Motor neuron (in vitro differentiated cells): ENCODE results near the gene FXR1. TPM values are rescaled to one million over a fixed set of nuclear protein-coding genes. Genes with fewer than 3 reads are reported as not detected.
"Not testable (repeated sequence)": the region's sequence is repeated elsewhere in the genome, so short reads cannot be mapped to it uniquely, and the experiment has no call there.

Experiments
- ATAC-seq, 8 experiments: fragments of 200-7000 bp; cut with Tn5 transposase; replicated peaks in 6 of 8; 2 replicates each; pipeline ENCODE4 v1.8.0; 2021; ENCODE audit warnings: mild to moderate bottlenecking in 8 of 8, moderate library complexity in 8 of 8
- H3K27ac ChIP-seq, 2 donors: fragments of 250-450 bp; sonication (Bioruptor Pico); 2 replicates each; pipeline ENCODE4 v1.9.0; 2021; ENCODE audit warnings: antibody characterized with exemption in 2 of 2, mild to moderate bottlenecking in 2 of 2, moderate library complexity in 1 of 2
- H3K4me1 ChIP-seq, 2 donors: fragments of 250-450 bp; sonication (Bioruptor Pico); replicated peaks in 1 of 2; 2 replicates each; pipeline ENCODE4 v1.6.1; 2021; ENCODE audit warnings: antibody characterized with exemption in 2 of 2, mild to moderate bottlenecking in 2 of 2, moderate library complexity in 1 of 2
- H3K4me3 ChIP-seq, 5 donors: fragments of 250-450 bp; sonication (Bioruptor Pico); 2 replicates each; pipeline ENCODE4 v1.9.0; 2021; ENCODE audit warnings: antibody characterized with exemption in 5 of 5, mild to moderate bottlenecking in 5 of 5, moderate library complexity in 4 of 5
- WGBS, 10 experiments: fragments of 450-650 bp; shearing (Covaris generic); methylation state at CpG; one replicate each; pipeline ENCODE4 v1.0.0; 2022; 5-methylcytosine and 5-hydroxymethylcytosine counted together
- in situ Hi-C, 9 experiments: fragments of 400-800 bp; cut with MboI; loops; one replicate each; pipeline ENCODE4 v1.15.0; 2021; ENCODE audit warnings: low sequenced_read_pairs in 9 of 9, low pct_unique_long_range_greater_than_20kb in 2 of 9; ENCODE audit not compliant: unreplicated experiment in 9 of 9
- total RNA-seq, 8 experiments: library from RNA; unstranded; fragments of 300-600 nt; gene quantifications; 2 replicates each; pipeline versions ENCODE4 v1.2.3 to v1.2.4, GENCODE V29; 2022

FXR1 gene
- total RNA-seq, 8 experiments from 2014 or later: 150 to 225 (median 161) TPM

DNA sequence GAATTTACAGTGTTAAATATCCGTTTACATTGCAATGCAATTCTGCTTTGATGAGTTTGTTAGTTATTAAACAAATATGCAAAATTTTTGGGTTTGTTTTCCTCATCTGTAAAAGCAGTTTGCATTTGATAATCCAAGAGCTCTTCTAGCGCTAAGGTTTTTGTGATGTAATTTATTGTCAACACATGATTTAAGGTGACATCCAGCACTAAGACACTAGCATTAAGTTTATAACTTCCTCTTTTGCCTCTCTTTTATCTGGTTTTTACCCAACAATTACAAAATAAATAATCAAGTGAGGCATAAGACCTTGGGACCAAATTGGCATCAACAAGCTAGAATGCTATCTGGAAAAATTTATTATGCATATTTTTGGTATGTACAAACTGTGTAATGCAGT lies 78.0 kb downstream of the FXR1 start:
- no peak for ATAC-seq
- in situ Hi-C loops: no loop called here
- Histone ChIP-seq H3K27ac (no peak overlapping the region), H3K4me1 (peaks cover 9 to 11% of the 10 kb centered on the region in 2 donors), H3K4me3 (peak overlapping the region in 4 of 5 donors; percentile 47 to 90 (median 56))
- WGBS, 10 experiments: 0 to 60% (median 30%) methylated on average over 1 to 2 of the region's 2 CpGs; no CpG with 5 or more reads in 1 of the 10 experiments

GRCh38 chr3:180996415-180996932 lies 84.0 kb downstream of the FXR1 start:
- ATAC-seq: no peak
- 20 to 90% (median 70%) methylated on average over 1 to 2 of the region's 2 CpGs; no CpG with 5 or more reads in 6 of the 10 experiments for WGBS, 10 experiments
- no peaks in the 10 kb centered on the region for H3K4me1 ChIP-seq
- no peak overlapping the region for H3K27ac ChIP-seq
- H3K4me3 ChIP-seq: no peak overlapping the region
- in situ Hi-C loops: no loop called here

- H3K27ac ChIP-seq, H3K4me1 ChIP-seq, ATAC-seq, H3K4me3 ChIP-seq, in situ Hi-C loops: not testable (repeated sequence)
- WGBS, 10 experiments: 17 to 100% (median 80%) methylated on average over 1 to 4 of the region's 4 CpGs; no CpG with 5 or more reads in 1 of the 10 experiments
These were observed 89.9 kb downstream of the FXR1 start for GRCh38 chr3:181002331-181002730.

DNA sequence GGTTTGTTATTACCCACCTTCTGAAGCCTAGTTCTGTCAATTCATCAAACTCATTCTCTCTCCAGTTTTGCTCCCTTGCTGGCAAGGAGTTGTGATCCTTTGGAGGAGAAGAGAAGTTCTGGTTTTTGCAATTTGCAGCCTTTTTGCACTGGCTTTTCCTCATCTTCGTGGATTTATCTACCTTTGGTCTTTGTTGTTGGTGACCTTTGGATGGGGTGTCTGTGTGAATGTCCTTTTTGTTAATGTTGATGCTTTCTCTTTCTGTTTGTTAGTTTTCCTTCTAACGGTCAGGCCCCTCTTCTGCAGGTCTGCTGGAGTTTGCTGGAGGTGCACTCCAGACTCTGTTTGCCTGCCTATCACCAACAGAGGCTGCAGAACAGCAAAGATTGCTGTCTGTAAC lies 91.0 kb downstream of the FXR1 start:
- H3K4me1 ChIP-seq, ATAC-seq, in situ Hi-C loops, H3K27ac ChIP-seq, H3K4me3 ChIP-seq: not testable (repeated sequence)
- 0 to 100% (median 78%) methylated on average over 1 to 2 of the region's 2 CpGs; no CpG with 5 or more reads in 2 of the 10 experiments for WGBS, 10 experiments

DNA sequence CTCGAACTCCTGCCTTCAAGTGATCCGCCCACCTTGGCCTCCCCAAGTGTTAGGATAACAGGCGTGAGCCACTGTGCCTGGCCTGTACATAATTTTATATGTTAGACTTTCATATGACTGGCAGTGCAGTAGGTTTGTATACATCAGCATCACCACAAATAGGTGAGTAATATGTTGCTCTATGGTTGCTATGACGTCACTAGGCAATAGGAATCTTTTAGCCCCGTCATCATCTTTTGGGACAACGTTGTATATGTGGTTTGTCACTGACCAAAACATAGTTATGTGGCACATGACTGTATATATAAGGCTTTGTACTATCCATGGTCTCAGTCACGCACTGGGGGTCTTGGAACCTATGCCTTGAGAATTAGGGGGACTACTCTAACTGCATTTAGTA lies 94.1 kb downstream of the FXR1 start:
- ATAC-seq: no peak
- no peaks in the 10 kb centered on the region for H3K4me1 ChIP-seq
- in situ Hi-C loops: no loop called here
- 9 to 100% (median 80%) methylated on average over 1 to 5 of the region's 7 CpGs; no CpG with 5 or more reads in 3 of the 10 experiments for WGBS, 10 experiments
- no peak overlapping the region for H3K4me3 ChIP-seq
- no peak overlapping the region for H3K27ac ChIP-seq

- ATAC-seq: no peak
- 57 to 100% (median 92%) methylated on average over 1 to 3 of the region's 3 CpGs; no CpG with 5 or more reads in 2 of the 10 experiments for WGBS, 10 experiments
- Histone ChIP-seq H3K4me3 (no peak overlapping the region), H3K27ac (no peak overlapping the region), H3K4me1 (no peaks in the 10 kb centered on the region)
- in situ Hi-C loops: no loop called here
These were observed 94.8 kb downstream of the FXR1 start for GRCh38 chr3:181007262-181007661.

- no peaks in the 10 kb centered on the region for H3K4me1 ChIP-seq
- in situ Hi-C loops: no loop called here
- ATAC-seq: no peak
- H3K4me3 ChIP-seq: no peak overlapping the region
- H3K27ac ChIP-seq: no peak overlapping the region
- WGBS, 10 experiments: 0 to 86% (median 17%) methylated on average over 1 of the region's 1 CpG; no CpG with 5 or more reads in 3 of the 10 experiments
These were observed 96.3 kb downstream of the FXR1 start for GRCh38 chr3:181008796-181009195.

DNA sequence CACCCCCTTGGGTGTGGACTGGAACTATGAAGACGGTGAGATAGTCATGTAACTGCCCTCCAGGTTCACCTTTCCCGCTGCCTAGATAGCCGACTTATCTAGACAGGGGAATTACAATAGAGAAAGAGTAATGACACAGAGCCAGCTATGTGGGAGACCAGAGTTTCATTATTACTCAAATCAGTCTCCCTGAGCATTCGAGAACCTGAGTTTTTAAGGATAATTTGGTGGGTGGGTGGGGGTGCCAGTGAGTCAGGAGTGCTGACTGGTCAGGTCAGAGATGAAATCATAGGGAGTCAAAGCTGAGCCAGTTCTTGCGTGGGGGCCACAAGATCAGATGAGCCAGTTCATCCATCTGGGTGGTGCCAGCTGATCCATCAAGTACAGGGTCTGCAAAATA lies 96.8 kb downstream of the FXR1 start:
- Histone ChIP-seq H3K4me3 (no peak overlapping the region), H3K4me1 (no peaks in the 10 kb centered on the region), H3K27ac (no peak overlapping the region)
- 29 to 80% (median 52%) methylated on average over 1 to 4 of the region's 5 CpGs; no CpG with 5 or more reads in 3 of the 10 experiments for WGBS, 10 experiments
- no peak for ATAC-seq
- in situ Hi-C loops: no loop called here

GRCh38 chr3:181017690-181018089 lies 105.2 kb downstream of the FXR1 start:
- Histone ChIP-seq H3K4me3 (no peak overlapping the region), H3K27ac (no peak overlapping the region), H3K4me1 (no peaks in the 10 kb centered on the region)
- 0 to 95% (median 80%) methylated on average over 1 to 2 of the region's 2 CpGs; no CpG with 5 or more reads in 1 of the 10 experiments for WGBS, 10 experiments
- ATAC-seq: no peak
- in situ Hi-C loops: no loop called here

DNA sequence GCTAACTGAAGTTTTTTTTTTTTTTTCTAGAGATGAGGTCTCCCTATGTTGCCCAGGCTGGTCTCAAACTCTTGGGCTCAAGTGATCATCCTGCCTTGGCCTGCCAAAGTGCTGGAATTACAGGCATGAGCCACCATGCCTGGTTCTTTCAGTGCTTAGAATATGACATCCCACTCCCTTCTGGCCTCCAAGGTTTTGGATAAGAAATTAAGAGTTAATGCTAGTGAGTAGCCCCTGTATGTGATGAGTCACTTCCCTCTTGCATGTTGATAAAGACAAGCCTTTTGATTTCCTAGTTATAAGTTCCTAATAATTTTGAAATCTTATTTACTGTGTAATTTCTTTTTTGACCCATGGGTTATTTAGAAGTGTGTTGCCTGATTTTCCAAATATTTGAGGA lies 112.7 kb downstream of the FXR1 start:
- Histone ChIP-seq H3K27ac (no peak overlapping the region), H3K4me3 (no peak overlapping the region), H3K4me1 (no peaks in the 10 kb centered on the region)
- in situ Hi-C loops: no loop called here
- no peak for ATAC-seq

DNA sequence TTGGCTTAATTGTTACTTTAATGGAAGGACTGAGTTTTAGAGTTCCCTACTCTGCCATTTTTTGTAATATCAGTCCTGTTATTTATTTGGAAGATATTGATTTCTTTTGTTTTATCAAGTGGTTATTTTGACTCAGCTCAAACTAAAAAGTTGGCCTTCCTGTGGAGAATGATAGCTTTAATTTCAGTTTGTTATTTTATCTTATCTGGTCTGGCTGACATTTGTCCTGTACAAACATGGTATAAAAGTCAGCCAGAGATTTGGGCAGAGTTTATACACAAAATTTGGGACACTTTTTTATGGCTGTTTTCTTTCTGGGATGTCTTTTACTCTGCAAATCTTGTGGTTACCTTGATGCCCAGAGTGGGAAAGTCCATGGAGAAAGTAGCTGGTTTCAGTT lies 118.5 kb downstream of the FXR1 start:
- ATAC-seq: no peak
- Histone ChIP-seq H3K4me3 (no peak overlapping the region), H3K4me1 (no peaks in the 10 kb centered on the region), H3K27ac (no peak overlapping the region)
- in situ Hi-C loops: no loop called here

Other genes with a start within 250 kb of the FXR1 start
- gene CCDC39, start 233.2 kb upstream of the FXR1 start, total RNA-seq: 10 to 100 TPM in 1 of 8 experiments, under 1 TPM in 2, not detected in 5; 0.22 to 10.9 (median 0.45) TPM
- gene DNAJC19, start 77.1 kb downstream of the FXR1 start, total RNA-seq: 10 to 100 TPM; 27.0 to 47.6 (median 38.4) TPM